ENCODE results near the gene ADGRG6.
"Not testable (repeated sequence)": the region's sequence is repeated elsewhere in the genome, so short reads cannot be mapped to it uniquely, and the experiment has no call there.

ADGRG6 gene

GRCh38 chr6:142414462-142415250 is 112.8 kb downstream of the ADGRG6 start:
- DNase-seq = no peak

- DNase-seq = no peak
These were observed 114.4 kb downstream of the ADGRG6 start for GRCh38 chr6:142416179-142416578.

GRCh38 chr6:142416686-142417085 is 114.9 kb downstream of the ADGRG6 start:
- DNase-seq = no peak

- no peak for DNase-seq
These were observed 115.5 kb downstream of the ADGRG6 start for GRCh38 chr6:142417331-142417750.

GRCh38 chr6:142419071-142419470 is 117.3 kb downstream of the ADGRG6 start:
- DNase-seq = no peak

- DNase-seq = no peak
These were observed 119.0 kb downstream of the ADGRG6 start for GRCh38 chr6:142420802-142421201.

GRCh38 chr6:142421285-142422117 is 119.7 kb downstream of the ADGRG6 start:
- DNase-seq = no peak

- not testable (repeated sequence) for DNase-seq
These were observed 124.8 kb downstream of the ADGRG6 start for GRCh38 chr6:142426444-142427132.

GRCh38 chr6:142428468-142428867 is 126.7 kb downstream of the ADGRG6 start:
- not testable (repeated sequence) for DNase-seq

- DNase-seq = no peak
These were observed 127.4 kb downstream of the ADGRG6 start for GRCh38 chr6:142429195-142429594.

- DNase-seq = no peak
These were observed 131.6 kb downstream of the ADGRG6 start for GRCh38 chr6:142433419-142433818.

GRCh38 chr6:142438898-142439297 is 137.1 kb downstream of the ADGRG6 start:
- no peak for DNase-seq

GRCh38 chr6:142440600-142441293 is 138.9 kb downstream of the ADGRG6 start:
- no peak for DNase-seq

- DNase-seq = no peak
These were observed 139.9 kb downstream of the ADGRG6 start for GRCh38 chr6:142441716-142442115.

- no peak for DNase-seq
These were observed 141.3 kb downstream of the ADGRG6 start for GRCh38 chr6:142443102-142443501.

- no peak for DNase-seq
These were observed 141.7 kb downstream of the ADGRG6 start for GRCh38 chr6:142443532-142443931.

GRCh38 chr6:142444376-142444775 is 142.6 kb downstream of the ADGRG6 start:
- DNase-seq = no peak

GRCh38 chr6:142444881-142445301 is 143.1 kb downstream of the ADGRG6 start:
- no peak for DNase-seq

- DNase-seq = no peak
These were observed 144.4 kb downstream of the ADGRG6 start for GRCh38 chr6:142446168-142446567.

GRCh38 chr6:142446576-142446975 is 144.8 kb downstream of the ADGRG6 start:
- no peak for DNase-seq

- no peak for DNase-seq
These were observed 146.4 kb downstream of the ADGRG6 start for GRCh38 chr6:142448091-142448729.

GRCh38 chr6:142450856-142451255 is 149.0 kb downstream of the ADGRG6 start:
- DNase-seq = not testable (repeated sequence)

Measured in CD4-positive, alpha-beta T cell treated with Interferon alpha-2 for 1 hour (primary cell).